HG03521 (cell line): ENCODE data around the gene TMEM132E.

ENCODE experiments used
- ATAC-seq: cut with Tn5 transposase; IDR thresholded peaks from one replicate; pipeline ENCODE4 v1.9.1; 2021; ENCODE audit warnings: mild to moderate bottlenecking, moderate library complexity; ENCODE audit not compliant: unreplicated experiment

TMEM132E gene

DNA sequence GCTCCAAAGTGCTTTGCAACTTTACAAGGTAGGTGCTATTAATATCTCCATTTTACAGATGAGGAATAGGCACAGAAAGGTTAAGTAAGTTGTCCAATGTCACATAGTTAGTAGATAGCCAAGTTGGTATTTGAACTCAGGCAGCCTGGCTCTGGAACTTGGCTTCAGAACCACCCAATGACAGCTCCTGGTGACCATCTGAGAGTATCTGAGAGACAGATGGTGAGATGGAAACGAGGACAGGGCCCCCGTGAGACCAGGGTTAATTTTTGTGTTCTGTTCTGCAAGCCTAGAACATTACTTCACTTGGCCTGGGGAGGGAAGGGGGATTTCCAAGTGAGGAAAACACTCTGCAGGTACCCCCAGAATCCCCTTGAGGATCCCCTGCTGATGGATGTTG, 9.8 kb upstream of the TMEM132E start:
- no peak for ATAC-seq

DNA sequence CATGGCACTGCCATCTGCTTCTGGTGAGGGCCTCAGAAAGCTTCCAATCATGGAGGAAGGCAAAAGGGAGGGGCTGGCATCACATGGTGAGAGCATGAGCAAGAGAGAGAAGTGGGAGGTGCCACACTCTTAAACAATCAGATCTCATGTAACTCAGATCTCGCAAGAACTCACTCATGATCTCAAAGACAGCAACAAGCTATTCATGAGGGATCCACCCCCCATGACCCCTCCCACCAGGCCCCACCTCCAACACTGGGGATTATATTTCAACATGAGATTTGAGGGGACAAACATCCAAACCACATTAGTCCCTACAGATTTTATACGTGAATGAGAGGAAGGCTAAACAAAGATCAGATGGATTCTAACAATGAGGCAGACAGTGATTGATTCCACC, 8.9 kb upstream of the TMEM132E start:
- no peak for ATAC-seq

DNA sequence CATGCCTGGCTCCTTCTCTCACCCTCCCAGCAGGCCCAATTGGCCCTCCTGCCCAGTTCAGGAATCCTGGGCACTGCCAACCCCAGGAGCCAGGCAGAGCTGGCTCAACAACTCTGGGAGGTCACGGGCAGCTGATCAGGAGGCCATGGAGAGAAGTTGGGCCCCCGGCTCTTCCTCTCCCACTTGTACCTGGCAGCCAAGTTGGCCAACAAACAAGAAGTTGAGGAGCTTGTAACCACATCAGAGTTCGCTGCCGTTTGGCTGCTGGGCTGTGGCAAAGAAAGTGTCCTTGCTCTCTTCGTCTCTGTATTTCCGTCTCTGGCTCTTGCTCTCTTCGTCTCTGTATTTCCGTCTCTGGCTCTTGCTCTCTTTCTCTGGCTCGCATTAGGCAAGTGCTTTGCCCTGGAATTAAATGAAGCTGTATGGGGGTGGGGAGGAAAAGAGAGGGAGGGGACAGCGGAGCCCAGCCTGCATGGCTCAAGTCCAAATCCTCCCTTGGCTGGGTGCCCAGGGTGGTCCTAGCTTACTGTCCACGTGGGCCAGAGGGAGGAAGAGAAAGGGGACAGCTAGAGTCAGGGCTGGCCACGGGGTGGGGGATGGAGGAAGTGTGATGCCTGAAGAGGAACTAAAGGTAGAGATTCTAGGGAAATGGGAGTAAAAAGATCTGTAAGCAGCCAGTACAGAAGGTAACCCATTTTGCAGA, 7.8 kb upstream of the TMEM132E start:
- no peak for ATAC-seq

DNA sequence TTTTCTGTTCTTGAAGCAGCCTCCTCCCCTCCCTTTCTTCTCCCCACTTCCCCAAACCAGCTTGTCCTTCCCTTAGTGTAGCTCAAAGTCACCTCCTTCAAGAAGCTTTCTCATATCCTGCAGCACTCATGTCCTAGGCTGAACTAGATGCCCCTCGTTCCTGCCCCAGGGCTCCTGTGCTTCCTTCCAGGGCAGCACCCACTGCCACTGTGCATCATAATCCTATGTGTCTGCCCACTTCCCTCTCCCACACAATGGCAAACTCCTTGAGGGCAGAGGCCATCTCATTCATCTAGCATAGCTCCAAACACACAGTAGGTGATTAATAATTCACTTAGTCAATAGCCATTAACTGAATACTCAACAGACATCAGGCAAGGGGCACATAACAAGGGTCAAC, 6.9 kb upstream of the TMEM132E start:
- no peak for ATAC-seq

DNA sequence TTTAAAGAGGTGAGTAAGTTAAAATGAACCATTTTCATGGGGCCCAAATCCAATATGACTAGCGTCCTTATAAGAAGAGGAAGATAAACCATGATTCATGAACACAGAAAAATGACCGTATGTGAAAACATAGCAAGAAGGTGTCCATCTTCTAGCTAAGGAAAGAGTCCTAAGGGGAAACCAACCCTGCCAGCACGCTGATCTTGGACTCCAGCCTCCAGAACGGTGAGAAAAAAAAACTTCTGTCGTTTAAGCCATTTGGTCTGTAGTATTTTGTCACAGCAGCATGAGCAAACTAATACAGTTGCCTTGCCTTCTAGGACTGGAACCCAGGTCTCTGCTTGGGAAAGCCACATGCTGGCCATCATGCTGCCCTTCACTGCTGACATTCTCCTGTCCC, 4.2 kb upstream of the TMEM132E start:
- ATAC-seq = no peak

DNA sequence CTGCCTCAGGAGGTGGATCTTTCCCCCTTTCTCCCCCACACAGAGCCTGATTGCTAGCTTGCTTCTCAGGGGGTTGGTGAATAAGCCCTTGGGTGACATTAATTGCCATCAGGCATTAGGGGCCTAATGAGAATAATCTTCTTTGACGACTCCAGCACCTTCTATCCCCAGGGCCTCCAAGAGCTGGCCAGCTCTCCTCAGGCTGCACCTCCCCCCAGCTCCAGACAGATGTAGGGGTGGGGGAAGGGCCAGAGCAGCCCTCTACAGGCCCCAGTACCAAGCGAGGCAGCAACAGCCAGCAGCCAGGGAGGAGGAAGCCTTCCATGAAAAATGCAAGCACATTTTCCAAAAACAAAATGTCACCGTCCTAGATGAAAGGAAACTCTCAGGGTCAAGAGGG, 1.4 kb upstream of the TMEM132E start:
- no peak for ATAC-seq

DNA sequence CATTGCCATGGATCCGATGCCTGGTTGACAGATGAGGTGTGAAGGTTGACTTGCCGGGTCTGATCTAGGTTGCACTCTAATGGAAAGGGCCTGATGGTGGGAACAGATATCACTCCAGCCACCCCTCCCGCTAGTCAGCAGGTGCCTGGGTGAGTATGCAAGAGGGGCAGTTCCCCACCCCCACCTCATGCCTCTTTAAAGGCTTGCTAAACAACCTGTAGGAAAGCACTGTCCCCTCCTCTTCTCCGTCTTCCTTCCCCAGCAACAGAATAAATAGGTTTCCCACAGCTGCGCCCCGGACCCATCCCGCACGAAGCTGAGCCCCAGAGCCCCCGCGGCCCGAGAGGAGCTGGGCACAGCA, 746 bp upstream of the TMEM132E start:
- ATAC-seq = no peak

DNA sequence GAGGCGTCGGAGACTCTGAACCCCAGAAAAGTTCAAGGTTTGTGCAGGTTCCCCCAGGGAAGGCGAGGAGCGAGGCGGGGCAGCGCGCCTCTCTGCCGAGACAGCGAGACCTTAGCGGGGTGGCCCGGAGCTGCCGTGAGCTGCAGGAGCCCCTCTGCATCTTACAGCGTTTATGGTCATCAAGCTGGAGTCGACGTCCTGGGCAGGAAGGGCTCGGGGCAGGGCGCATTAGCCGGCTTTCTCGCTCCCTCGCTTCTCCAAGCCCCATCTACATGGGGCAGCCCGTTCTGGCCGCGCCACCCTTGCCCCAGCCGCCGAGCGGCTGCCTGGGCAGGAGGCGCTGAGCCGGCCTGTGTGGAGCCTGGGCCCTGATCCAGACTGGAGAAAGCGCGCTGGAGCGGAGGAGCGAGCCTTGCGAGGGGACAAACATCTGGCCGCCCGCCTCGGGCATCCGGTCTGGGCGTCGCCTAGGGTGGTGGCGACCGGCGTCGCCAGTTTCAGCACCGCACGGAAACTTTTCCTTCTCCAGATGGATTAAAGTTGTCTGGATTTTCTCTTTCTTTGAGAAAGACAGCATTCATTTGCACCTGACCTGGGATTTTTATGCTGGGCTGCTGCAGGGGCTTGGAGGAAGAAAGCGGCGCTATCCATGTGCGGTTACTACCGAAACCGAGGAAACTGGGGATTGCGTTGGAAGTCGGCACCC, 750 bp downstream of the TMEM132E start:
- no peak for ATAC-seq

DNA sequence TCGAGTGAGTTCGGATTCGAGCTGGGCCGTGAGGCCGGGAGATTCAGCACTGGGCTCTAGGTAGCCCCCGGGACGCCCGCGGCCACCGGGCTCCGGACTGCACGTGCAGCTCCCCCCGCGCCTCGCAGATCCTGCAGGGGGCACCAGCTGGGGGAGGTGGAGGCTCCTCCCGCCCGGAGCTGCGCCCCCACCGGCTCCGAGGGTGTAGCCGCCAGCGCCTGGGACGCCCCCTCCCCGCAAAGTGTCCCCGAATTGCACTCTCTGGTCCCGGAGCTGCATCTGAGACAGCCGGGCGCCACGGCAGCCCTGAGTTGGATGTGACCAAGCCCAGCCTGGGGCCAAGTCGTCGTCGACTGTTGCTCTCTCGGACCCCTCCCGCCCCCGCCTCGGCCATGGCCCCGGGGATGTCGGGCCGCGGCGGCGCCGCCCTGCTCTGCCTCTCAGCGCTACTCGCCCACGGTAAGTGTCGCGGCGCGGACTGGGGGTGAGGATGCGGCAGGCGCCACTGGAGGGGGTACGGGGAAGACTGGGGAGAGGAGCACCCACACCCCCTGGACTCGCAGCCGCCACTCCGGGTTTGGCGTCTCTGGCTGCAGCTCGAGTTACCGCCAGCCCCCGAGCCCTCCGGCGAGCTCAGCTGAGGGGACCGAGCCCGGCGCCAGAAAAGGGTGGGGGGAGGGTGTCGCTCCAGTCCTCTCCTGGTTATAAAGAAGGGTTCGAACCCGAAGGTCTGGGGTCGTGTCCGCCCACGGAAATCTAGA, 1.5 kb downstream of the TMEM132E start:
- ATAC-seq = no peak

DNA sequence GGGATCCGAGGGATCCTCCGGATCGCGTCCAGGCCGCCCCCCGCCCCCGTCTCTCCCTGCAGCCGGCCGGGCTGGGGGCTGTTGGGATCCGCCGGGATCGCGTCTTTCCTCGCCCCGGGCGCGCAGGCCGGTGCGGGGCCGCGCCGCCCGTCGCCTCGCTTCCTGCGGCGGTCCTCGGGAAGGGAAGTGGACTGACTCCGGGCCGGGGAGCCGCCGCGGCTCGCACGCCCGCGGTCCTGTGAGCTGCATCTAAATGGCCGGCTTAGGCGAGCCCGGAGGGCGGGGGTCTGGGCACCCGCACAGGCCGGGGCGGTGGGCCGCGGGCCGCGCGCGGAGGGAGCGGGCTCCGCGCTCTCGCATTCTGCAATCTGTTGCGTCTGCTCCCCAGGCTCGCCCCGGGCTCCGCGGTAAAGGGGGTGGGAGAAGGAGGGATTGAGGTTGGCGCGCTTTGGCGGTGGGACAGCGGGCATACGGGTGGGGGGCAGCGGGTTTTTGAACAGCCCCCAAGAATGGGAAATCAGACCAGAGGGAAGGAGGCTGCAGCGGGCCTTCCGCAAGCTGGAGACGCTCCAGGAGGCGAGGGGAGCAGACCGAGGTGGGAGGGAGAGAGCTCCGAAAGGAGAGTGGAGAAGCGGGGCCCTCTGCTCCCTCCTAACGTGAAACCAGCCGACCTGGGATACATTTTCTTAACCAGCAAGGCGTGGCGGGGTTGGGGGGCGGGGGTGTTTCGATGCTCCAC, 2.2 kb downstream of the TMEM132E start:
- no peak for ATAC-seq

DNA sequence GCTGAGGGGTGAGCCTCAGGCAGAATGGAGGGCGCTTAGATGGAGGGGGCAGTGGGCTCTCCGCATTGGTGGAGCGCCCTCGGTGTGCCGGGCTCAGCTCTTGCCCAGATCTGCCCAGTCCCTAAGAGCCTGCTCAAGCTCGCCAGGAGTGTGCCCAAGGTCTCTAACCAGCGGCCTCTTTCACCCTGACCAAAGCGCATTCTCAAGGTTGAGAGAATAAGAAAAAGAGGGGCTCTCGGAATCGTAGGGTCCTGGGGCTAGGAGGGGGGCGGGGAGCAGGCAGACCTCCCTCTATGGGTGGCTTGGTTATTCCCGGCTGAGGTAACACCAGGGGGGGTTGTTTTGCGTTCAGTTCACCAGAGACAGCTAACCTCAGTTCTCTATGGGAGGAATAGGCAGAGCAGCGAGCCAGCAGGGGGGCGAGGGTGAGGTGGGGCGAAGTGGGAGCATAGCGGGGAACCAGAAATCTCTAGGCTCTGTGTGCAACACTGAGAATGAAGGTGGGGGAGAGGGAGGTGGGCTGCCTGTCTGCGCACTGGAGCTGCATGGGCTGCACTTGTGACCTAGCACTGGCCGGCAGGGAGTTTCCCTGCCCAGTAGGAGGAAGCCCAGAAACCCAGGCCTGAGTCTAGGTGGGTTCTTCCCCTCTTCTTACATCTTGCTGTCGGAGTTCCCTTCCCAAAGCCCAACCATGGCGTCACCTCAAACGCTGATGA, 3.0 kb downstream of the TMEM132E start:
- no peak for ATAC-seq

DNA sequence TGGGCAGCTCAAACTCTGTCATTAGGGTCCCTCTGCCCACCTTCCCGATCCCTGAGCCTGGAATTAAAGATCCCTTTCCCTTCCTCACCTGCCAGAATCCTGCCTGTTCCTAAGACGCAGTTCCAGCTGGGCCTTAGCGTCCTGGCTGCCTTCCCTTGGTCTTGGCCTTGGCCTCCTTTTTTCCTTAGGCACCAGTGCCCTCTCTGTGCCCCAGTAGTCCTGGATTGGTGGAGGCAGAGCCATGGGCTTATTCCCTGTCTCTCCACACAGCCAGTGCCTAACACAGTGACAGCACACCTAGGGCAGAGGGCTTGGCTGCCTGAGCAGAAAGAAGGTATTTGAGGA, 3.5 kb downstream of the TMEM132E start:
- no peak for ATAC-seq

DNA sequence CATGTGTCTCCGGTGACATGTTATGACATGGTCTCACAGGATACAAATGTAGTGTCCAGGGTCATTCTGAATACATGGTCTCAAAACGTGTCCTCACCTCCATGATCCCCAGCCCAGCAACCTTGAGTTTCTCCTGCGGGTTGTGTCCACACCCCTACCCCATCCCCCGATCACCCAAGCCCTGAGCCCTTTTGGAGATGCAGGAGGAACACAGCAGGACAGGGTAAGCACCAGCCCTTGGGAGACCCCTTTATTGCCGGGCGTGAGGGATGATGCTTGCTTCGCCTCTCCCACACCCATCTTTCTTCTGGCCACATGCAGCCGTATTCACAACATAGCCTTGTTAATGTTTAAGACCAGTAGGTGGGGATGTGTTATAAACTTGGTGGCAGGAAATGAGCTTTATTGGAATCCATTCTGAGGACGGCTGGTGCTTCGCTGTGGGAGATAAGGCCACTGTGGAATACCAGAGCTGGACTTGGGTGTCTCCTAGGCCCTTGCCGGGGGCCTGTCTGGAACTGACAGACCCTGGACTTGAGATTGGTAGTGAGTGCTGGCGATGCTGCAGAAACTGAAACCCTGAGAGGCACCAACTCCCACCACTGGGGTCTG, 5.5 kb downstream of the TMEM132E start:
- no peak for ATAC-seq

DNA sequence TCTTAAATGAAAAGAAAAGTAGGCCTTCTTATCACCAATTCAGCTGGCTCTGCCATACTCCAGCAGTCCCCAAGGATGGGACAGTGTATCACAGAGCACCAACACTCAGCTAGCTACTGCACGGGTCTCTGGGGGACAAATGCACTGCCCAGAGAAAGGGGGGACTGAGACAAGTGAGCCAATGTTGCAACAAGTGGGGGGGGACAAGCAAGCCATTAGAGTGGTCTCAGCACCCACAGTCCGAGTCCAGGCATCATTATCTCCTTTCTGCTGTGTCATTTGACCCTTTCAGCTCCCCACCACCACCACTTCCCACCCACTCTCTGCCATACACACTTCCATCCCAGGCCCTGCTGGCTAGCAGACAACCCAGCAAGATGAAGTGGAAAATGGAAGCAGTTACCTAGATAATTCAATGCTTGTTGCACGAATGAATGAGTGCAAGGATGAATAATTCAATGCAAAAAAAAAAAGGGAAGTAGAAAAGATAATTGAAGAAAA, 7.0 kb downstream of the TMEM132E start:
- no peak for ATAC-seq

DNA sequence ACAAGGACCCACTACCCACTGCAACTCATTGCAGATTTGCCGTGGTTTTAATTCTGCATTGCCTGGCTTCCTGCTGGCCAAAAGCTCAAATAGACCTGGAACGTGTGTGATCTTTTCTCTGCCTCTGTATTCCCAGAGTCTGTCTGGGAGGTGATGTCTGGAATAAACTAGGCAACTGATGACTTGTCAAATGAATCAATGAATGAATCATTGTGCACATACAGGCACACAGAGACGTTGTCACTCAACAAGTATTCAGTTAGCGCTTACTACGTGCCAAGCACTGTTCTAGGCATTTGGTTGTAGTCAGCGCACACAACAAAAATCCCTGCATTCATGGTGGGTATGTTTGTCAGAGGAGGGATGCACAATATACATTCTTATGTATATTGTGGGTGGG, 8.9 kb downstream of the TMEM132E start:
- ATAC-seq = no peak

DNA sequence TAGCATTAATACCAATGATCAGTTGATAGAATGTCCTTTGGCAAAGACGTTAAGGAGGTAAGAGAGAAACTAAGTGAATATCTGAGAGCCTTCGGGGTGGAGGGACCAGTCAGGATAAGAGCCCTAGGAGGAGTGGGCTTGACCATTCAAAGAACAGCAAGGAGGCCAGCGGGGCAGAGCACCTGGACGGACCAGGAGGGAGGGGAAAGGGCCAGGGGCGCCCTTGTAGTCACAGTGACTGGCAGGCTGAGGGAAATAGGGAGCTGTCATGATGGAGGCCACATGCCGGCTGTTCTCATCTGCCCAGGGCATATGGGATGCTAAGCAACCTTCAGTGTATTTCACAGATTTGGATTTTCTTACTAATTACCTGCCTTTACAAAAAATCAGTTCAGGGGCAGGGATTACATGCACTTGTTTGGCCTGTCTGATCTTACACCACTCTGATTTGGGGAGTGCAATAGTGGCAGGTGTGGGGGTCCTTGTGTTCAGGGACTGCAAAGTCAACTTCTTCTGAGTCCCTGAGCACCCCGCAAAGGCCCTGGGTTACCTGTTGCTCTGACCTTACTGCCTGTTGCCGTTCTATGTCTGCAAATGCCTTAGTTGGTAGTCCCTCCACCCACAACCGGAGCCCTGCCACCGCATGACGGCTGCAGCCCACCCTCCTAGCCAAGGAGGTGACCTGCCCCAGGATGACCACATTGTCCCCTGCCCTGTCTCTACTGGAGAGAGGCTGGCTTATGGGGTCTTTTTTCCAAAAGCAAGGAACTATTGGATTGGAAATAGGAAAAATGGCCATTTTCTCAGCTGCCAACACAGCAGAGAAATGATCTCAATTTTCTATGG, 10.0 kb downstream of the TMEM132E start:
- no peak for ATAC-seq

DNA sequence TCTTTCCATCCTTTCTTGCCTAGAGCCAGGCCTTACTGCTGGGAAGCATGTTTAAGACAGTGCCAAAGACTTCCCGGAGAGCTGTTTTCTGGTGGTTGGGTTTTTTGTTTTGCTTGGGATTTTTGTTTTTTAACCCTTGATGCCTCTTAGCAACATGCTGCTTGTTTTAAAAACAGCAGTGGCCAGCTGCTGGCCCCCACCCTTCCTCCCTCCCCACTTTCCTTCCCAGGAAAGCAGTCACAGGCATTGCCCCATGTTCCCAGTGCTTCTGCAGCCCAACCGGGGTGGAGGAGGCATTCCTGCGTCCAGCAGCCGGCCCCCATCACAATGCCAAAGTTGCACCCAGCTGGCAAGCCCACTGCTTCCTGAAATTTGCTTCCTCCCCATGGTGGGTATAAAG, 12.6 kb downstream of the TMEM132E start:
- ATAC-seq = no peak

DNA sequence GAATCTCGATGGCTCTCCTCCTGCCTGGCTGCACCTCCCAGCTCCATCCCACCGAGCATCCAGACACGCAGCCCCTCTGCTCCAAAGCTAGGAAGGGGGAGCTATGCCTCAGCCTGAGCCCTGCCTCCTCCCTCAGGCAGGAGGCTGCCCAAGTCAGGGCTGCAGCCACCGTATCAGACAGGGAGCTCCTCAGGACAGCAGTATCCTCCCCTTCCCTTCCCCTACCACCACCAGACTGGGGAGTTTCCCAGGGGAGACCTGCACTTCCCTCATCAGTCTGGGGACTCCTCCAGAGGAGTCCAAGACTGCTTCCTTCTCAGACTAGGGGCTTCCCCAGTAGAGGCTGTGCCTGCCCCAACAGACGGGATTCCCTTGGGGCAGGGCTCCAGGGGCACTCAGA, 17.5 kb downstream of the TMEM132E start:
- no peak for ATAC-seq

DNA sequence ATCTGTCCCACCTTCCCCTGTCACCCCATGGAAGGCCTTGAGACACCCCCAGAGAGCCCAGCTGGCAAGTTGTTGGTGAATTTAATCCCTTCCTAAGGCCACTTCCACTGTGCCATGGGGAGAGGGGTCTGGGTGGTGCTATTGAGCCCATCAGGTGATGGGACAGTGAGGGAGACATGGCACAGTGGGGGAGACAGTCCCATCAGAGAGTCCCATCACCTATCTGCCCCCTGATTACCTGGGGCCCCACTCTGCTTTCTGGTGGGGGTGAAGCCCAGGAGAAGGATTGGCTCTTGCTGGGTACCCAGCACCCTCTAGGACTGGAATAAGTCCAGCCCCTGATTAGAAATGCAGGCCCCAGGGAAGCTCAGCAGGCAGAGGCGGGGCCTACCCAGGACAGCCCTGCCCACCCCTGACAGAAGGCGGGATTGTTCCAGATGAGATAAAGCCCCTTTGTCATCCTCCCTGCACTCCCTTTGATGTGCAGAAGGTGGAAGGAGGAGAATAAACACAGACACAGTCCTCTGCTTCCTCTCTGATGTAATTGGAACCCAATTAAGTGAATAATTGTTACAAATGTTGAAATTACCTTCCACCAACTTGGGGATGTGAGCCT, 18.9 kb downstream of the TMEM132E start:
- no peak for ATAC-seq
